ENCODE data around the gene FBXL14. TPM values are rescaled to one million over a fixed set of nuclear protein-coding genes. Genes with fewer than 3 reads are reported as not detected.

Gene FBXL14
- total RNA-seq, 2 donors from 2014 or later: 10.0 to 20.4 TPM

- H3K4me1 Mint-ChIP-seq: peaks cover 16% of the 10 kb centered on the region
- H3K9me3 ChIP-seq (ENCODE audit: control insufficient read depth, low read length): peaks cover 12% of the 10 kb centered on the region
- H3K9me3 Mint-ChIP-seq: peaks cover 25% of the 10 kb centered on the region
- no peak overlapping the region for H3K4me3 ChIP-seq (ENCODE audit: low read length)
- DNase-seq: no peak
- no peaks in the 10 kb centered on the region for H3K27me3 ChIP-seq (ENCODE audit: control insufficient read depth, insufficient read depth, low read length, poor library complexity, severe bottlenecking)
- no peak overlapping the region for H3K27ac ChIP-seq (ENCODE audit: low read depth, low read length)
- H3K4me3 Mint-ChIP-seq: no peak overlapping the region
- peaks cover 9% of the 10 kb centered on the region for H3K4me1 ChIP-seq (ENCODE audit: control insufficient read depth, insufficient read depth, low read length)
- peaks cover 15% of the 10 kb centered on the region for H3K27me3 Mint-ChIP-seq (ENCODE audit: insufficient read depth)
- H3K9ac ChIP-seq (ENCODE audit: extremely low read depth, low read length, poor library complexity, severe bottlenecking): no peak overlapping the region
- H3K36me3 ChIP-seq (ENCODE audit: control insufficient read depth, insufficient read depth, low read length): no peaks in the 10 kb centered on the region
- H3K36me3 Mint-ChIP-seq (ENCODE audit: low read depth): no peaks in the 10 kb centered on the region
- H3K27ac Mint-ChIP-seq: peak overlapping the region; percentile 60
- WGBS, 2 experiments (ENCODE audit: insufficient coverage in 1 of 2, insufficient read length in 1 of 2): 93 to 94% methylated on average over 2 to 7 of the region's 8 CpGs
- no peak for TF ChIP-seq CTCF (conservative IDR thresholded peaks at IDR 0.05)
These were observed 76.5 kb downstream of the FBXL14 start for GRCh38 chr12:1517734-1518525.

GRCh38 chr12:1517007-1517406 lies 77.4 kb downstream of the FBXL14 start:
- Histone ChIP-seq H3K9ac (ENCODE audit: extremely low read depth, low read length, poor library complexity, severe bottlenecking) (no peak overlapping the region), H3K36me3 (ENCODE audit: control insufficient read depth, insufficient read depth, low read length) (no peaks in the 10 kb centered on the region), H3K4me1 (ENCODE audit: control insufficient read depth, insufficient read depth, low read length) (peaks cover 9% of the 10 kb centered on the region), H3K27ac (ENCODE audit: low read depth, low read length) (no peak overlapping the region), H3K9me3 (ENCODE audit: control insufficient read depth, low read length) (peaks cover 12% of the 10 kb centered on the region), H3K27me3 (ENCODE audit: control insufficient read depth, insufficient read depth, low read length, poor library complexity, severe bottlenecking) (no peaks in the 10 kb centered on the region), H3K4me3 (ENCODE audit: low read length) (no peak overlapping the region)
- 47 to 60% methylated on average over 1 to 2 of the region's 2 CpGs for WGBS, 2 experiments (ENCODE audit: insufficient coverage in 1 of 2, insufficient read length in 1 of 2)
- Mint-ChIP-seq H3K27me3 (ENCODE audit: insufficient read depth) (peaks cover 14% of the 10 kb centered on the region), H3K27ac (no peak overlapping the region), H3K9me3 (peaks cover 25% of the 10 kb centered on the region), H3K4me1 (peaks cover 15% of the 10 kb centered on the region), H3K4me3 (no peak overlapping the region), H3K36me3 (ENCODE audit: low read depth) (no peaks in the 10 kb centered on the region)
- DNase-seq: peak; percentile 94
- peak; percentile 100 for TF ChIP-seq CTCF (conservative IDR thresholded peaks at IDR 0.05)

Other genes starting within 250 kb of the FBXL14 start
- gene WNT5B, start 34.6 kb upstream of the FBXL14 start, total RNA-seq: 1 to 10 TPM in 1 of 2 donors, under 1 TPM in 1; 0.71 to 6.1 TPM
- gene ADIPOR2, start 96.5 kb upstream of the FBXL14 start, total RNA-seq: 100 to 1,000 TPM in 1 of 2 donors, 10 to 100 TPM in 1; 53.7 to 124 TPM
- under 1 TPM; 0.40 TPM for gene LRTM2, start 226.0 kb upstream of the FBXL14 start, total RNA-seq